GM12878 (cell line): ENCODE results near the gene CFAP99.

Experiments
- ATF2 ChIP-seq: IDR thresholded peaks from 2 replicates; pipeline ENCODE4 v1.6.1; 2012; ENCODE audit warnings: low read length, inconsistent platforms
- CBFB ChIP-seq: IDR thresholded peaks from 2 replicates; pipeline ENCODE4 v1.6.1; 2016; ENCODE audit warnings: antibody characterized with exemption, low read depth
- CTCF ChIP-seq, 3 experiments: IDR thresholded peaks in 2 of 3; conservative IDR thresholded peaks in 1 of 3; 2 replicates each; pipeline ENCODE4 v1.5.1; 2011; ENCODE audit warnings: low read depth in 3 of 3, low read length in 3 of 3, mild to moderate bottlenecking in 3 of 3, control low read depth in 2 of 3, moderate library complexity in 2 of 3, inconsistent platforms in 1 of 3, mixed read lengths in 1 of 3; ENCODE audit not compliant: control insufficient read depth in 2 of 3, insufficient read depth in 1 of 3; ENCODE audit errors: extremely low read depth in 1 of 3
- EZH2 ChIP-seq: IDR thresholded peaks from 2 replicates; pipeline ENCODE4 v1.6.1; 2012; ENCODE audit warnings: low read depth, mild to moderate bottlenecking, control low read depth, inconsistent platforms, low read length, borderline replicate concordance; ENCODE audit not compliant: control insufficient read depth
- GABPA ChIP-seq: IDR thresholded peaks from 2 replicates; pipeline ENCODE4 v1.6.1; 2014; ENCODE audit warnings: antibody characterized with exemption, low read depth, mild to moderate bottlenecking, inconsistent platforms
- POLR2A ChIP-seq: IDR thresholded peaks from 2 replicates; pipeline ENCODE4 v1.6.1; 2011; ENCODE audit warnings: low read depth, mild to moderate bottlenecking, low read length
- STAT3 ChIP-seq: IDR thresholded peaks from 2 replicates; pipeline ENCODE4 v1.6.1; 2011; ENCODE audit warnings: low read depth, low read length, improper control_type of control experiment
- SUZ12 ChIP-seq: fragments of 200-600 bp; sonication (generic); IDR thresholded peaks from one replicate; pipeline ENCODE4 v1.6.1; 2018; ENCODE audit warnings: antibody characterized with exemption, mild to moderate bottlenecking; ENCODE audit not compliant: unreplicated experiment
- TF ChIP-seq, protein P1 (sequence below): IDR thresholded peaks from 2 replicates; pipeline ENCODE4 v1.6.1; 2012; ENCODE audit warnings: mild to moderate bottlenecking, low read depth, low read length

DNA sequence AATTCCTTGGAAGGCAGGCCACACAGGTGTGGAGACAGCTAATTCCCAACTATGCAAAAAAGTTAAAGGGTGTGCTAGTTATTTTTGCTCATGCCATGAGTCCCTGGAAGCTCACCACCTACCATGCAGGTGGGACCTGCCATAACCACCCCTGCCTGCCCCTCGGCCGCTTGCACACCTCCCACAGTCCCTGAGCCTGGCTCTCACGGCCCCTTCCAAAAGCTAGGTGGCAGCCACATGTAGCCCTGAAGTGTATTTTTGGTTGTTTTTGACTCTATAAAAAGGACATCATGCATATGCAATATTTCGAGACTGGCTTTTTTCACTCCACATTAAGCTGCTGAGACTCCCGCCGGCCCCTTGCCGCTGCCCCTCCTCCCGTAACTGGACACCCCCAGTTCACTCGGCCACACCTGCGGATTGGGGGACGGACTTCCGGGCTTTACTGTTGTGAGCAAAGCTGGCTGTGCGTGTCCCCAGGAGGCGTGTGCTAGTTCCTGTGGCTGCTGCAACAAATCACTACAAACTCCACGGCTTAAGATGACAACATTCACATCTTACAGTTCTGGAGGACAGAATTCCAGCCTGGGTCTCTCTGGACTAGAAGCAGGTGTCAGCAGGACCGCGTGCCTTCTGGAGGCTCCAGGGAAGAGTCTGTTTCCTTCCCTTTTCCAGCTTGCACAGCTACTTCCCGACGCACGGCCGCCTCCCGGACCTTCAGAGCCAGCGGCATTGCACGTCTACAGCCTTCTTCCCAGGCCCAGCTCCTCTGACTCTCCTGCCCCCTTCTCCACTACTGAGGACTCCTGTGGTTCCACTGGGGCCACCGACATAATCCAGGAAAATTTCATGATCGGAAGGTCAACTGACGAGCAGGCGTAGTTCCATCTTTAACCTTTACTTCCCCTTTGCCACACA is 25.1 kb upstream of the CFAP99 start:
- TF ChIP-seq CTCF (IDR thresholded peaks at IDR 0.05 in 2 of 3, conservative IDR thresholded peaks at IDR 0.05 in 1 of 3; ENCODE audit: control insufficient read depth in 2 of 3, extremely low read depth in 1 of 3, insufficient read depth in 1 of 3, low read depth in 3 of 3, low read length in 3 of 3), result no peak; a peak in 1 of 6 replicates
- no peak for TF ChIP-seq GABPA
- TF ChIP-seq ATF2, result no peak
- no peak for TF ChIP-seq EZH2
- TF ChIP-seq SUZ12, result no peak
- TF ChIP-seq, protein P1, sequence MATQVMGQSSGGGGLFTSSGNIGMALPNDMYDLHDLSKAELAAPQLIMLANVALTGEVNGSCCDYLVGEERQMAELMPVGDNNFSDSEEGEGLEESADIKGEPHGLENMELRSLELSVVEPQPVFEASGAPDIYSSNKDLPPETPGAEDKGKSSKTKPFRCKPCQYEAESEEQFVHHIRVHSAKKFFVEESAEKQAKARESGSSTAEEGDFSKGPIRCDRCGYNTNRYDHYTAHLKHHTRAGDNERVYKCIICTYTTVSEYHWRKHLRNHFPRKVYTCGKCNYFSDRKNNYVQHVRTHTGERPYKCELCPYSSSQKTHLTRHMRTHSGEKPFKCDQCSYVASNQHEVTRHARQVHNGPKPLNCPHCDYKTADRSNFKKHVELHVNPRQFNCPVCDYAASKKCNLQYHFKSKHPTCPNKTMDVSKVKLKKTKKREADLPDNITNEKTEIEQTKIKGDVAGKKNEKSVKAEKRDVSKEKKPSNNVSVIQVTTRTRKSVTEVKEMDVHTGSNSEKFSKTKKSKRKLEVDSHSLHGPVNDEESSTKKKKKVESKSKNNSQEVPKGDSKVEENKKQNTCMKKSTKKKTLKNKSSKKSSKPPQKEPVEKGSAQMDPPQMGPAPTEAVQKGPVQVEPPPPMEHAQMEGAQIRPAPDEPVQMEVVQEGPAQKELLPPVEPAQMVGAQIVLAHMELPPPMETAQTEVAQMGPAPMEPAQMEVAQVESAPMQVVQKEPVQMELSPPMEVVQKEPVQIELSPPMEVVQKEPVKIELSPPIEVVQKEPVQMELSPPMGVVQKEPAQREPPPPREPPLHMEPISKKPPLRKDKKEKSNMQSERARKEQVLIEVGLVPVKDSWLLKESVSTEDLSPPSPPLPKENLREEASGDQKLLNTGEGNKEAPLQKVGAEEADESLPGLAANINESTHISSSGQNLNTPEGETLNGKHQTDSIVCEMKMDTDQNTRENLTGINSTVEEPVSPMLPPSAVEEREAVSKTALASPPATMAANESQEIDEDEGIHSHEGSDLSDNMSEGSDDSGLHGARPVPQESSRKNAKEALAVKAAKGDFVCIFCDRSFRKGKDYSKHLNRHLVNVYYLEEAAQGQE, result no peak
- no peak for TF ChIP-seq CBFB
- TF ChIP-seq POLR2A, result no peak
- no peak for TF ChIP-seq STAT3
